Urinary bladder (tissue), 4 donors: ENCODE data around the gene SLC1A2. TPM values are rescaled to one million over a fixed set of nuclear protein-coding genes. Genes with fewer than 3 reads are reported as not detected.

ENCODE experiments used
- DNase-seq: peaks from one replicate; pipeline ENCODE4 v3.0.0-alpha.2; 2015; ENCODE audit errors: extremely low spot score
- H3K27ac ChIP-seq: one replicate; pipeline ENCODE4 v1.5.1; 2013; ENCODE audit warnings: low read depth, mild to moderate bottlenecking, moderate library complexity
- H3K36me3 ChIP-seq: one replicate; pipeline ENCODE4 v1.6.1; 2013; ENCODE audit warnings: mild to moderate bottlenecking, moderate library complexity; ENCODE audit not compliant: insufficient read depth
- H3K4me1 ChIP-seq: one replicate; pipeline ENCODE4 v1.6.1; 2013; ENCODE audit warnings: mild to moderate bottlenecking, moderate library complexity; ENCODE audit not compliant: insufficient read depth
- H3K4me3 ChIP-seq: one replicate; pipeline ENCODE4 v1.5.1; 2013; ENCODE audit warnings: low read depth, low read length
- WGBS: extraction: QIAGEN DNeasy Blood & Tissue Kit; methylation state at CpG from one replicate; pipeline ENCODE4 v1.1.7; 2013; 5-methylcytosine and 5-hydroxymethylcytosine counted together
- polyA plus RNA-seq: library from polyadenylated mRNA; stranded (reverse); fragments of 200-250 nt; gene quantifications from one replicate; pipeline ENCODE4 v1.2.3, GENCODE V29; 2013
- total RNA-seq: library from RNA; depleted of rRNA; stranded (reverse); fragments of >200 nt; gene quantifications from one replicate; pipeline ENCODE4 v1.2.3, GENCODE V29; 2014
- donor health status: healthy with polysubstance abuse.
- donor health status: healthy.

The SLC1A2 gene
- total and polyA plus RNA-seq, 2 donors = 0.44 to 17.9 TPM

DNA sequence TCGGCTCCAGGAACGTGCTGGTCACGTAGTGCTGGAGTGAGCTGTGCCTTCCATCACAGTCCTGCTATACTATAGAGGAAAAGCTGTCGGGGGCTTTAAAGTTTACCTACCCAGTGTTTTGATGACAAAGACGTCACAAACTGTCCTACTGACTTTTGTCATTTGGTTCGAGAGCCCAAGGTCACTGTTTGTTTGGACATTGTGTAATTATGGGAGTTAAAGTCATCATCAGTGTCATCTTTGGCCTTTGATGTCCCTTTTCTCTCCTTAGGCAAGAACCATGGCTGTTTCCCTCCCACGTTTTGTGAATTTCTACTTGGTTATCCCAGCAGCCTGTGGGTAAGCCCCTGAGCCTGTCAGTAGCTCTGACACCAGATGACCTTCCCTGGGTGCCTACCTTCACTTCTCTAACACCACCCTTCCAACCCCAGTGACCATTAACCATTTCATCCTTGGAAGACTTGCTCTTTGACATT, 59.3 kb downstream of the SLC1A2 start:
- 74% methylated on average over 7 of the region's 7 CpGs for WGBS

DNA sequence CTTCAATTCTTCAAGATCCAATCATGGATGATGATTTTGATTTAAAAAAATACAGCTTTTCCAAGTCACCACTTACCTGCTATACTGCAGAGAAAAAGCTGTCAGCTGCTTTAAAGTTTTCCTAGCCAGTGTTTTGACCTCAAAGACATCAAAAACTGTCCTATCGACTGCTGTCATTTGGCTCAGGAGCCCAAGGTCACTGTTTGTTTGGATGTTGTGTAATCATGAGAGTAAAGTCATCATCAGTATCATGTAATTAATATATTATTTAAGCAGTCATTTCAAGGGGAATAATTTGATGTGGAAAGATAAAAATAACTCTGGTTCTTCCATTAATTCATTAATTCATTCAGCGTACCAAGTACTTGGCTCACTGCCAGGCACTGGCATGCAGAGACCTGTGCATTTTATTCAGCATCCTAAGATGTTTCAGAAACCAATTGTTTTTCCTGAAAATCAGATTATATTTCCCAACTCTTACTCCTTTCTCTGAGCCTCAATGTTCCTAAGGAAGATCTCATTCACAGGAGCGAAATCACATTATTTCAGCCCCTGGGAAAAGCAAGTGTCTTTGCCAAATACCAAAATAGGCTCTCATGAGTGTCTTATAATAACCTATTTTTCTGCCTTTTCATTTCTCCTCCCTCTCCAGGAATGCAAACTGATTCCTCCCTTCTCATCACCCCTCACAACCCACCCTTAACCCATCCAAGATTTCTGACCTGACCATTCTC, 59.9 kb downstream of the SLC1A2 start:
- Histone ChIP-seq H3K36me3 (no peaks in the 10 kb centered on the region), H3K4me1 (no peaks in the 10 kb centered on the region), H3K4me3 (no peak overlapping the region), H3K27ac (no peak overlapping the region)
- no peak for DNase-seq
- 57% methylated on average over 3 of the region's 3 CpGs for WGBS

More for the DNA sequence above, 59.3 kb downstream of the SLC1A2 start:
- Histone ChIP-seq H3K4me1 (no peaks in the 10 kb centered on the region), H3K4me3 (no peak overlapping the region), H3K27ac (no peak overlapping the region), H3K36me3 (no peaks in the 10 kb centered on the region)
- no peak for DNase-seq

DNA sequence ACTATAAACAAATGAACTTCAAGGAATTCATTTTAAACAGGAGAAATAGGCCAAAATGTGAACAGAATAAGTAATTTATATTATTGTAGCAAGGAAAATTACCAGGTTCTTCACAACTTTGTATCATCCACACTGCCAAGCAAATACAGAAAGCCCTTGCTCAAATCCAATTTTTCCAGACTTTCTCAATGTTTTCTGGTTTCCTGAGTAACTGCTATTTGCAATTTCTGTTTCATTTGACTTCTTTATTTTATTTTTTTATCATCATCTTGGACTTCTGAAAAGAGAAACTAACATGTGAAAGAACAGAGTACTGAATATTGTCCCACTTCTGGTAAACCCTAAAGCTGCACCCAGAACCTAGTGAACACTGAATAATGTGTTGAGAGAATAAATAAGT, 61.0 kb downstream of the SLC1A2 start:
- DNase-seq = no peak
- no peaks in the 10 kb centered on the region for H3K36me3 ChIP-seq
- H3K4me3 ChIP-seq = no peak overlapping the region
- no peak overlapping the region for H3K27ac ChIP-seq
- no peaks in the 10 kb centered on the region for H3K4me1 ChIP-seq

DNA sequence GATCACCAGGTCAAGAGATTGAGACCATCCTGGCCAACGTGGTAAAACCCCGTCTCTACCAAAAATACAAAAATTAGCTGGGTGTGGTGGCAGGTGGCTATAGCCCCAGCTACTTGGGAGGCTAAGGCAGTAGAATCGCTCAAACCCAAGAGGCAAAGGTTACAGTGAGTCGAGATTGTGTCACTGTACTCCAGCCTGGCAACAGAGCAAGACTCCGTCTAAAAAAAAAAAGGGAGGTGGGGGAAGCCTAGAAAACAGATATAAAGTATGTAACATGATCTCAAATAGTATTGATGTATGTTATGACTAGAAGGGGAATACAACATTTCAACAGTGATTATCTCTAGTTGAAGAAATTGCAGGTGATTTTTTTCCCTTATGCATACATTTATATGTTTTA, 61.4 kb downstream of the SLC1A2 start:
- Histone ChIP-seq H3K27ac (no peak overlapping the region), H3K4me3 (no peak overlapping the region), H3K36me3 (no peaks in the 10 kb centered on the region), H3K4me1 (no peaks in the 10 kb centered on the region)
- WGBS = 83% methylated on average over 5 of the region's 5 CpGs
- DNase-seq = no peak

GRCh38 chr11:35355102-35355749, 64.1 kb downstream of the SLC1A2 start:
- no peaks in the 10 kb centered on the region for H3K36me3 ChIP-seq
- no peak for DNase-seq
- no peak overlapping the region for H3K27ac ChIP-seq
- WGBS = 93% methylated on average over 5 of the region's 5 CpGs
- H3K4me1 ChIP-seq = no peaks in the 10 kb centered on the region
- no peak overlapping the region for H3K4me3 ChIP-seq

DNA sequence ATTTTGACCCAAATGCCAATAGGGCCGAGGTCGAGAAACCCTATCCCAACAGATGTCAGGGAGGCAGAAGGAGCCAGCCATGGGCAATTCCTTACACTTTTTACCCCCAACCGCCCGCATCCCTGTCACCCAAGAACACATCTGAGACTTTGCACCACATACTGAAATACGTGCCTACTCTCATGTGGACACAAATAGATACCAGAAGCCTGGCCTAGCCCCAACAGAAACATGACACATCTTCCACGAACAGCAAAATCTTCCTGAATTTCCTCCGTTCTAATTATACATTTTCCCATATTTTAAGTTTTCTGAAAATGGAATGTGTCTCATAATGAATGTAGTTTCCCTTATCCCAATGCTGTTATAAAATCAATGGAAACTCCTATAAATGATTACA, 64.7 kb downstream of the SLC1A2 start:
- 90% methylated on average over 7 of the region's 7 CpGs for WGBS
- Histone ChIP-seq H3K36me3 (no peaks in the 10 kb centered on the region), H3K4me3 (no peak overlapping the region), H3K4me1 (no peaks in the 10 kb centered on the region), H3K27ac (no peak overlapping the region)
- DNase-seq = no peak

DNA sequence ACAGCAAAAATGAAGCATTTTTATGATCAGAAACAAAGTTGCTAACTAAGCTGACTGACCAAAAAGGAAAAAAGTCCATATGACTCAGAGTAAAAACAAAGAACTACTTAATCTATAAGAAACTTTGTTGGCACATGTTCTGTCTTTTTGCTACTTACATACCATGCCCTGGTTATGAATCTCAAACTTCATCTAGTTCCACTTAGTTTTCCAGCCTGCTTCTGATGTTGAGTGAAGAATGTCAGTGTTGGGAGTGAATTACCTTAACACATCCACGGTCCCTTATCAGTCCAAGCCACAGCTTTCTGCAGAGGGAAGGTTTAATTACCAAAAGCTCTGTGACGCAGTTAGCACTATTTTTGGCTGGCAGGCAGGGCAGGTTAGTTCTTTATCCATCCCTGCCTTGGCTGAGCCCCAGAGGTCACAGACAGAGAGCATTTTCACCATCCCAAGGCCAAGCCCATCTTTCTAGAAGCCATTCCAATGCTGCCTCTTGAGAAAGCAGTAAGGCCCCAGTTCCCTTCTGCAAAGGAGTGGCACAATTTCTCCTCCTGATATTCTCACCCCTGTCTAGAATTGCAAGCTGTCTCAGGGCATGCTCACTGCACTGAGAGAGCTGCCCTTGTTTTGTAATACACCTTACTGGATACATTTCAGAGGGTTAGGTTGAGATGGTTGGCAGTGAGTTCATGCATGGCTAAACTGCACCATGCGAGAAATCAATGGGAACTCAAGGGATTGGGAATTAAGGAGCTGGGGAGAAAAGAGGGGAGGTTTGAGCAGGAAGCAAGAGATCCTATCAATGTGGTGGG, 67.1 kb downstream of the SLC1A2 start:
- 62% methylated on average over 3 of the region's 3 CpGs for WGBS
- H3K36me3 ChIP-seq = no peaks in the 10 kb centered on the region
- no peak for DNase-seq
- H3K4me3 ChIP-seq = no peak overlapping the region
- no peak overlapping the region for H3K27ac ChIP-seq
- no peaks in the 10 kb centered on the region for H3K4me1 ChIP-seq

DNA sequence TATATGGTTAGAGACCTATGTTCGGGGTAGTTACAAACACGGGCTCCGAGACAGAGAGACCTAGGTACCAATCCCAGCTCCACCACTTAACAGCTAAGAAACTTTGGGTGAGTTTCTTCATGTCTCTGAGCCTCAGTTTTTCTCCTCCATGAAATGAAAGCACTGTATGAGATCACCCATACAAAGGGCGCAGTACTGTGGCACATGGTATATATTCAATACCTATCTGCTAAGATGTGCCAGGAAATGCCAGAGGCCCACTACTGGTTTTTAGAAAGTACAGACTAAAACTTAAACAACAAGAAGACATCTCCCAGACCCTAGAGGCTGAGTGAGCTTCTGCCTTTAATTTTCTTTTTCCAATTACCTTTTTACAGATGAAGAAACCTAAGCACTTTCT, 69.5 kb downstream of the SLC1A2 start:
- Histone ChIP-seq H3K36me3 (no peaks in the 10 kb centered on the region), H3K4me1 (no peaks in the 10 kb centered on the region), H3K27ac (no peak overlapping the region), H3K4me3 (no peak overlapping the region)
- 96% methylated on average over 4 of the region's 4 CpGs for WGBS
- no peak for DNase-seq

- Histone ChIP-seq H3K4me3 (no peak overlapping the region), H3K36me3 (no peaks in the 10 kb centered on the region), H3K4me1 (no peaks in the 10 kb centered on the region), H3K27ac (no peak overlapping the region)
- 92% methylated on average over 10 of the region's 10 CpGs for WGBS
- no peak for DNase-seq
These were observed 70.3 kb downstream of the SLC1A2 start for GRCh38 chr11:35348898-35349687.

DNA sequence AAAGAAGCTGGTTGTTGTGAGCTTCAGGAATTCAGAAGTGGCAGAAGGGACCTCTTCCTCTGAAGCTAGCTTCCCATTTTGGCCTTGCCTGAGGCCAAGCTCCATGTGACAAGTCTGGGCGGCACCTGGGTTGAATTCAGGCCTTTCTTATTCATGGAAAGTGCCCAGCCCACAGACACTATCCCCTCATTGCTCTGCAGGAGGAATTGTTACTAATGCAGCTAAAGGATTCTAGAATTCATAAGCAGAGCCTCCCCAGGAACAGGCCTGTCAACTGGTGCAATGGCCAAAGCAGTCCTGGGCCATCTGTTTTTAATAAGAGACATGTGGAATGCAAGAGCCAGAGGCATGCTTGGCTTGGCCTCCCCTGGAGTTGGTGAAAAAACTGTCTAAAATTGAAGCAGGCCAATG, 71.4 kb downstream of the SLC1A2 start:
- Histone ChIP-seq H3K4me3 (no peak overlapping the region), H3K27ac (no peak overlapping the region), H3K36me3 (no peaks in the 10 kb centered on the region), H3K4me1 (no peaks in the 10 kb centered on the region)
- 90% methylated on average over 1 of the region's 1 CpG for WGBS
- DNase-seq = no peak

GRCh38 chr11:35347173-35347878, 72.0 kb downstream of the SLC1A2 start:
- Histone ChIP-seq H3K27ac (no peak overlapping the region), H3K4me1 (no peaks in the 10 kb centered on the region)
- 68% methylated on average over 6 of the region's 6 CpGs for WGBS

GRCh38 chr11:35346472-35347156, 72.7 kb downstream of the SLC1A2 start:
- 83% methylated on average over 6 of the region's 6 CpGs for WGBS
- Histone ChIP-seq H3K36me3 (no peaks in the 10 kb centered on the region), H3K4me3 (no peak overlapping the region), H3K4me1 (no peaks in the 10 kb centered on the region), H3K27ac (no peak overlapping the region)
- no peak for DNase-seq

More at GRCh38 chr11:35347173-35347878, 72.0 kb downstream of the SLC1A2 start:
- no peaks in the 10 kb centered on the region for H3K36me3 ChIP-seq
- H3K4me3 ChIP-seq = no peak overlapping the region
- no peak for DNase-seq
